Frontal cortex (tissue), 4 donors: Measurements from ENCODE around the gene MUC4. TPM values are rescaled to one million over a fixed set of nuclear protein-coding genes. Genes with fewer than 3 reads are reported as not detected.
A peak's percentile ranks its signal among the peaks of the same experiment; 100 is the strongest.
"Not testable (repeated sequence)": the region's sequence is repeated elsewhere in the genome, so short reads cannot be mapped to it uniquely, and the experiment has no call there.

Experiments used
- DNase-seq, 2 donors: peaks; one replicate each; pipeline ENCODE4 v3.0.0; 2012; ENCODE audit warnings: low spot score in 2 of 2
- FAIRE-seq: peaks from 2 replicates; lab custom pipeline; 2012; peaks lifted over from hg19 to GRCh38; lab: Jason Lieb, UNC
- total RNA-seq: library from RNA; depleted of rRNA; stranded (reverse); fragments of >200 nt; gene quantifications from one replicate; pipeline ENCODE4 v1.2.3, GENCODE V29; 2014
- donor health status: control.
- donor health status: control.
- donor health status: control.

Gene MUC4
- total RNA-seq, 1 donor from 2014 or later, result 0.41 TPM

DNA sequence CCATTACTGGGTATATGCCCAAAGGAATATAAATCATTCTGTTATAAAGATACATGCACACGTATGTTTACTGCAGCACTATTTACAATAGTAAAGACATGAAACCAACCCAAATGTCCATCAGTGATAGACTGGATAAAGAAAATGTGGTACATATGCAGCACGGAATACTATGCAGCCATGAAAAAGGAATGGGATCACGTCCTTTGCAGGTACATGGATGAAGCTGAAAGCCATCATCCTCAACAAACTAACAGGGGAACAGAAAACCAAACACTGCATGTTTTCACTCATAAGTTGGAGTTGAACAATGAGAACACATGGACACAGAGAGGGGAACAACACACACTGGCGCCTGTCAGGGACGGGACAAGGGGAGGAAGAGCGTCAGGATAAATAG is 19.1 kb downstream of the MUC4 start:
- not testable (repeated sequence) for FAIRE-seq

DNA sequence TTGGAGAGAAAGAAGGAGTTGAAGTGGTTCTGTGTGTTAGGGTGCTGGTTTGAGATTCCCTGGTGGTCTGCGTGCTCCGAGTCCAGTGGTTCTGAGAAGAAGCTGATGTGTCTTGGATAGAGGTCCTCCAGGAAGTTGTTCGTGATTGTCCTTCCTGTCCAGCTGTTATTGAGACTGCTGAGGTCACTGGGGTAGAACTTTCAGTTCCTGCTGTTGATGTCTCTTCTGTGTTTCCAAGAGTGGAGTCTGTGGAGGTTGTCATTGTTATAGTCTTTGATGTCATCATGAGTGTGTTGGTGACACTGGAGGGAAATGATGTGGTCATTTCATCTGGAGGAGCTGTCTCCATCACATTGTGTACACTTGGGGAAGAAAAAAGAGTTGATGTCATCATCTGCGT is 20.8 kb downstream of the MUC4 start:
- no peak for DNase-seq
- FAIRE-seq, result no peak

More for the DNA sequence above, 19.1 kb downstream of the MUC4 start:
- DNase-seq, result not testable (repeated sequence)

DNA sequence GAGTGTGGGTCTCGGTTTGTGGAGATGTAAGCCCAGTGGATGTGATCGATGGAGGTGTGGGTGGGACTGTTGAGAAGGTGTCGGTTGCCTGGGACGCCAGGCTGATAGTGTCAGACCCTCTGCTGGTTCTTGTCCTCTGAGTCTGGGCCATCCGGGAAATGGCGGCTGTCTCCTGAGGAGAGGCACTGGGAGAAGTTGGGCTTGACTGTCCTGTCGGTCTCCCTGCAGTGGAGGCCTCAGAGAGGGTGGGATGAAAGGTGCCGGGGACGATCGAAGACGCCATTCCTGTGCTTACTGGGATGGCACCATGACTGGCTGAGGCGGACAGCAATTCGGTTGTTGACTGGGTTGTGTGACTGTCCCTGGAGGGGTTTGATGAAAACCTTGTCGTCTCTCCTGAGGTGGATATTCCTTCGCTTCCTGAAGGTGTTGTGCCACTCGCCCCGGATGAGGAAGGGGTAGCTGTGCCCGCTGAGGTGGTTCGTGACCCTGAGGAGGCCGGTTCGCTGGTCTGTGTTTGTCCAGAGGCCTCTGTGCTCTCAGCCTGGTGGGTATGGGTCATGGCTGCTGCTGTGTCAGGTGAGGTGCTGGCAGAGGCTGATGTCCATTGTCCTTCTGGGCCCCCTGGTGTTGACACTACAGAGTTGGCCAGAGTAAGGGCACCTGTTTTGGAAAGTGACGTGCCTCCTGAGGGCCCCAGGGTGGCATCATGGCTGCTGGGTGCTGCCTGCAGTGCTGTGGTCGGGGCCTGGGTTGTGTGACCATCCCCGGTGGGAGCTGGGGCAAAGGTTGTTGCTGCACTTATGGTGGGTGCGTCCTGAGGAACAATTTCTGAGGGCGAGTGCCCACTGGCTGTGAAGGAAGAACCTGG is 22.8 kb downstream of the MUC4 start:
- FAIRE-seq, result no peak
- DNase-seq, result no peak

DNA sequence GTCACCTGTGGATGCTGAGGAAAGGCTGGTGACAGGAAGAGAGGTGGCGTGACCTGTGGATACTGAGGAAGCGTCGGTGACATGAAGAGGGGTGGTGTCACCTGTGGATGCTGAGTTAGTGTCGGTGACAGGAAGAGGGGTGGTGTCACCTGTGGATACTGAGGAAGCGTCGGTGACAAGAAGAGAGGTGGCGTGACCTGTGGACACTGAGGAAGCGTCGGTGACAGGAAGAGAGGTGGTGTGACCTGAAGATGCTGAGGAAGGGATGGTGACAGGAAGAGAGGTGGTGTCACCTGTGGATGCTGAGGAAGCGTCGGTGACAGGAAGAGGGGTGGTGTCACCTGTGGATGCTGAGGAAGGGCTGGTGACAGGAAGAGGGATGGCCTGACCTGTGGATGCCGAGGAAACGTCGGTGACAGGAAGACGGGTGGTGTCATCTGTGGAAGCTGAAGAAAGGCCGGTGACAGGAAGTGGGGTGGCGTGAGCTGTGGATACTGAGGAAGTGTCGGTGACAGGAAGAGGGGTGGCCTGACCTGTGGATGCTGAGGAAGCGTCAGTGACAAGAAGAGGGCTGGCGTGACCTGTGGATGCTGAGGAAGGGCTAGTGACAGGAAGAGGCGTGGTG is 25.8 kb downstream of the MUC4 start:
- not testable (repeated sequence) for FAIRE-seq, DNase-seq

DNA sequence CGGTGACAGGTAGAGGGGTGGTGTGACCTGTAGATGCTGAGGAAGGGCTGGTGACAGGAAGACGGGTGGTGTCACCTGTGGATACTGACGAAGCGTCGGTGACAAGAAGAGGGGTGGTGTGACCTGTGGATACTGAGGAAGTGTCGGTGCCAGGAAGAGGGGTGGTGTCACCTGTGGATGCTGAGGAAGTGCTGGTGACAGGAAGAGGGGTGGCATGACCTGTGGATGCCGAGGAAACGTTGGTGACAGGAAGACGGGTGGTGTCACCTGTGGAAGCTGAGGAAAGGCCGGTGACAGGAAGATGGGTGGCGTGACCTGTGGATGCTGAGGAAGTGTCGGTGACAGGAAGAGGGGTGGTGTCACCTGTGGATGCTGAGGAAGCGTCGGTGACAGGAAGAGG is 27.7 kb downstream of the MUC4 start:
- not testable (repeated sequence) for DNase-seq, FAIRE-seq

DNA sequence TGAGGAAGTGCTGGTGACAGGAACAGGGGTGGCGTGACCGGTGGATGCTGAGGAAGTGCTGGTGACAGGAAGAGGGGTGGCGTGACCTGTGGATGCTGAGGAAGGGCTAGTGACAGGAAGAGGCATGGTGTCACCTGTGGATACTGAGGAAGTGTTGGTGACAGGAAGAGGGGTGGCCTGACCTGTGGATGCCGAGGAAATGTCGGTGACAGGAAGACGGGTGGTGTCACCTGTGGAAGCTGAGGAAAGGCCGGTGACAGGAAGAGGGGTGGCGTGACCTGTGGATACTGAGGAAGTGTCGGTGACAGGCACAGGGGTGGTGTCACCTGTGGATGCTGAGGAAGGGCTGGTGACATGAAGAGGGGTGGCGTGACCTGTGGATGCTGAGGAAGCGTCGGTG is 30.5 kb downstream of the MUC4 start:
- not testable (repeated sequence) for DNase-seq, FAIRE-seq

DNA sequence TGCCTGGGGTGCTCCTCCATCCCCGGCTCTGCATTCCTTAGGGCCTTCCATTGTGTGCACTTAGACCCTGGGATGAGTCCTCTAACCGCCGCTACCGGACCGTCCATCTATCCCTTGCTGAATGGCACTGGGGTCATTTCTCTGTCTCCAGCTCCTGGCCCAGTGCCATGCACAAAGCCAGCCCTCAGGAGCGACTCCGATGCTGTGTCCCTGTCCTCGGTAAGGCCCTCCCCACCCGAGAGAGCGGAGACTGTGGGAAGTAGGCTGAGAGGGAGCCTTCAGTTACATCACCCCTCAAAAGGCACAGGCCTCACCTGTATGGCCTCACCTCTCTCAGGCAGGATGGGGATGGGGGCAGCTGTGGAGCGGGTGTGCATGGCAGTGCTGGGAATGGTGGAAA is 33.8 kb downstream of the MUC4 start:
- no peak for DNase-seq
- FAIRE-seq, result no peak

DNA sequence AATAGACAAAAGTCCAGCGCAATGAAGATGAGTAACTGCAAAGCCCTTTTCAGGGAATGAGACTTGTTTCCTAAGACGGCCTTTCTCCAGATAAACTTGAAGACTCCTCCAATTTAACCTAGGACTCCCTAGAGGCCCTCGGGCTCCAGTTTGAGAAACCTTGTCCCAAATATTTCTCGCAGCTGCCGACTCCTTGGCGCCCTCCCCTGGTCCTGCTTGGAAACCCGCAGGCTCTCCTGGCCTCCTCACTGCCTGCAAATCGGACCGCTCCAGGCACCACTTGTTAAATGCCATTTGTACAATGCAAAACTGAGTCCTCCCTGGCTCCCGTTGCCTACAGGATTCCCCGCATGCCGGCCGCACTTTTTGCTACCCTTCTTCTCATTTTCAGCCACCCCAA is 36.8 kb downstream of the MUC4 start:
- FAIRE-seq (no peak), DNase-seq (no peak)

DNA sequence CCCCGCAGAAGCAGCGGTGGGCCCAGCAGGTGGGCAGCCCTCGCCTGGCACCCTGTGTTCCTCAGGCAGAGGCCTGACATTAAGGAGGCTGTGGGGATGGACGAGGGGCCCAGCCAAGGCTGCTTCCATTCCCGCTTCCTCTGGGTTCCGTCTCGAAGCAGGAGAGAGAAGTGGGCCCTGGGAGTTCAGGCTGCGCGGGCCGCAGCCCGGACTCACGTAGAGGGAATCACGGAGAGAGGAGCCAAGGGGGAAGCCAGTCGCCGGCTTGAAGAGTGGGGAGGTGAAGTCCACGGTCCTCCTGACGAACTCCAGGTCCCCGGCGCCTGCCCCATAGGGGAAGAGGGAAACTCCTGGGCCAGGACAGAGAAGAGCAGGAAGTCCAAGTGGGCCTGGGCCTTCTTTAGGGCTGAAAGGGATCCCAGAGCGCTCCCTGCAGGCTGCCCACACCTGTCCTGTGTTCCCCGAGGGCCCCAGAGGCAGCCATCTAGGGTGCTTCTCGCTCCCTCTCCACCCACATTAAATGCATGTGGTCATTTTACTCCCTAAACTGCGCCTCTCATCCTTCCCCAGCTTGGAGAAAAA is 37.7 kb downstream of the MUC4 start:
- no peak for FAIRE-seq
- no peak for DNase-seq

DNA sequence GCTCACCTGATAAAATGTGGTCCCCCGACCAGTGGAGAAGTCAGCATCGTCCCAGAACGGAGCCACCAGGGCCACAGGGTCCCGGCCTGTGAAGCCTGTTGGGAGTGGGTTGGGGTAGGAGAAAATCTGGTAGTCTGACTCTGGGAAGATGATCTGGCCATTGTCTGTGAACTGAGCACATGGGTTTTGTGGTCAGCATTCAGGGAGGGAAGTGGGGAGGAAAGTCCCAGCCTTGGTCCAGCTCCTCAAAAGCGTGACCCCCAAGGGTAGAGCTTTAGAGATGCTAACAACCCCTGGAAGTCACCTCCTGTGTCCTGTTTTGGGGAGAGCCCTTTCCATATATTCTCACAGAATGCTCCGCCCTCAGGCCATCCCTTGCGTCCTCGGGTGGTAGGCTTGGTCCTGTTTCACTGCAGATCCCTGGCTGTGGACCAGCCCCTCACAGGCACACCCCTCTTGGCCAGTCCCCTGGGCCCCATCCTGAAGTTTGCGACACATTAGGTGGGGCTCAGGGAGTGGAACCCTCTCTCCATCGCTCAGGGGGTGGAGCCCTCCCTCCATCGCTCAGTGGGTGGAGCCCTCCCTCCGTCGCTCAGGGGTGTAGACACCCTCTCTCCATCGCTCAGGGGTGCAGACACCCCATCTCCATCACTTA is 40.0 kb downstream of the MUC4 start:
- no peak for FAIRE-seq
- no peak for DNase-seq

DNA sequence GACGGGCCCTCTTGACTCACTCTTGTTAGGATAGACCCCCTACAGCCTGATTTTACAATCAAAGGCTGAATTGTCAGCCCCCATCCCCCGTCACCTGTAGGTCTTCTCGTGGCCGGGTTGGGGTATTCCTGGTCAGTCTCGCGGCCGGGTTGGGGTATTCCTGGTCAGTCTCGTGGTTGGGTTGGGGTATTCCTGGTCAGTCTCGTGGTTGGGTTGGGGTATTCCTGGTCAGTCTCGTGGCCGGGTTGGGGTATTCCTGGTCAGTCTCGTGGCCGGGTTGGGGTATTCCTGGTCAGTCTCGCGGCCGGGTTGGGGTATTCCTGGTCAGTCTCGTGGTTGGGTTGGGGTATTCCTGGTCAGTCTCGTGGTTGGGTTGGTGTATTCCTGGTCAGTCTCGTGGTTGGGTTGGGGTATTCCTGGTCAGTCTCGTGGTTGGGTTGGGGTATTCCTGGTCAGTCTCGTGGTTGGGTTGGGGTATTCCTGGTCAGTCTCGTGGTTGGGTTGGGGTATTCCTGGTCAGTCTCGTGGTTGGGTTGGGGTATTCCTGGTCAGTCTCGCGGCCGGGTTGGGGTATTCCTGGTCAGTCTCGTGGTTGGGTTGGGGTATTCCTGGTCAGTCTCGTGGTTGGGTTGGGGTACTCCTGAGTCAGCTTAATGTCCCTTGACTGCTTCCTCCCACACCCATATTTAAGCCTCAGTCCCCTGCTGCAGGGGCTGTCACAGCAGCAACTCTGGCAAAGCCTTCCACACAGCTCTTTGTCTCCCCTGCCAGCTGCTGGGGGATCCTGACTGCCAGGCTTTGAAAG is 40.7 kb downstream of the MUC4 start:
- DNase-seq, FAIRE-seq: not testable (repeated sequence)

DNA sequence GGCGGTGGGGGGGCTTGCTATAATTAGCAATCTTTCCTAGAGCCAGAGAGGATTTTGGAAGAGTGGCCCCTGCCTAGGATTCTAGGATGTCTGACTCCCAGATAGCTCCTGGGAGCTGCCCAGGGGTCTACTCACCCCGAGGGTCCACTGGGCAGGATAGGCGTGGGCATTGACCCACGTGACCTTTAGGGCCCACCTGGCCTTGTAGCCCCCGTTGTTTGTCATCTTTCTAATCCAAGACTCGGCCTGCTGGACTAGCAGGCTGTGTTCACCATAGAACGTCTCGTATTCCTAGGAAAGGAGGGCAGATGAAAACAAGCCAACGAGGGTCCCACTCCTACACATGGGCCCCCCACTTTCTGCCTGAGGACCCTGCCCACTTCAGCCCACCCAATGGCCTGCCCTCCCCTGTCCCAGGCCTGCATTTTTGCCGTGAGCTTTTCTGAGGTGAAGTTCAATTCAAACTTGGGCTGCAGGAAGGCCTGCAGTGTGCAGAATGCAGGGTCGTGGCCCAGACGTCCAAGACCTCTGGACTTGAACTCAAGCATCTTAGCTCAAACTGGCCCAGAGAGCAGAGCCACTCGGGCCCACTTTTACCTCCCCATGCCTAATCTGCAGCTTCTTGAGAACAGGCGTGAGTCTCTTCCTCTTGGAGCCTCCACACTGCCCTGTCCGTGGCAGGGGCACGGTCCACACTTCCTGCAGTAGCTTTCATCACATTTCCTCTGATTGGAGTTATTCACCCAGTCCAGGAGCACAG is 41.5 kb downstream of the MUC4 start:
- no peak for FAIRE-seq
- DNase-seq, result no peak

DNA sequence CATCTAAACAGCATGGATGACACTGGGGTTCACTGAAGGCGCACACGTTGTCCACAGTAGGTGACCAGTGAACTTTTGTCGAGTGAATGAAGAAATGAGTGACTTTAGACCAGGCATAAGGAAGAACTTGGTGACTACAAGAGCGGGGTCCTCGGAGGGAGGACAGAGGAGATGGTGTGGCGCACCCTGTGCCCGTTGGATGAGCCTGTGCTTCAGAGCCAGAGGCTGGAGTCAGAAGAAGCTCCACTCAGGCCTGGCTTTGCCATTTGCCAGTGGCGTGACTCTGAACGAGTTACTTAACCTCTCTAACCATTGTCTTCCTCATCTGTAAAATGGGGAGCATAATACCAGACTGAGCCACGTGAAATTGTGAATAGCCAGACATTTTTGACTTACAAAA is 42.2 kb downstream of the MUC4 start:
- no peak for FAIRE-seq
- no peak for DNase-seq

DNA sequence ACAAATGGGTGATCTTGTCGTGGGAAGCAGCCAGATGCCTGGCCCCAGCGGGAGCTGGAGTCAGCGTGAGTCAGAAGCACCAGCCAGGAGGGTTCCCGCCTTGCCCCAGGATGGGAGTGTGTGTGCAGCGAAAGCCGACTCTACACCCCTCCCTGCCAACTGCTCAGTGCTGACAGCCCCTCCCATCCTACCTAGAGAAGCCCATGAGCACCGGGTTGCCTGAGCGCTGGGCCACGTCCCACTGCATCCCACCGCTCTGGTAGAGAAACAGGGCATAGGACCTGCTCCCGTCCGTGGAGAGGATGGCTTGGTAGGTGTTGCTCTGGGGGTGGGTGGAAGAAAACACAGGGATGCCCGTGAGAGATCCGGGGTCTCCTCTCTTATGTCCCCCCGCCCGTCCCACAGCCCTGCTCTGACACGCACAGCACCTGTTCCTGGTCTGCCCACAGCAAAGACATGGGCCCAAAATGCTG is 42.9 kb downstream of the MUC4 start:
- FAIRE-seq (no peak), DNase-seq (no peak)

DNA sequence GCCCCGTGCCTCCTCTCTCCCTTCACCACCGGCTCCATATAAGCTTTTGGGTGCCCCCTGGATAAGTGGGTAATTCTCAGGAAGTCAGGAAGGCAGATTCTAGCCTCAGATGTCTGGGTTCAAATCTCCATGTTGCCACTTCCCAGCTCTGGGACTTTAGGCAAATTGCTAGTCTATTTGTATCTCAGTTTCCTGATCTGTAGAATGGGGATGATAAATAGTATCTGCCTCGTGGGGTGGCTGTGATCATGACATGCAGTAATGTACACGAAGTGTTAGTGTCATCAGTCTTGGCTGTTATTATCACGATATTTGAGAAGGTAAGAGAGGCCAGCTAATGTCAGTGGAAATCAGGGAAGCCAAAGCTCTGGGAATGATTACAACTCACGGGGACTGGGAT is 43.3 kb downstream of the MUC4 start:
- FAIRE-seq (no peak), DNase-seq (no peak)

DNA sequence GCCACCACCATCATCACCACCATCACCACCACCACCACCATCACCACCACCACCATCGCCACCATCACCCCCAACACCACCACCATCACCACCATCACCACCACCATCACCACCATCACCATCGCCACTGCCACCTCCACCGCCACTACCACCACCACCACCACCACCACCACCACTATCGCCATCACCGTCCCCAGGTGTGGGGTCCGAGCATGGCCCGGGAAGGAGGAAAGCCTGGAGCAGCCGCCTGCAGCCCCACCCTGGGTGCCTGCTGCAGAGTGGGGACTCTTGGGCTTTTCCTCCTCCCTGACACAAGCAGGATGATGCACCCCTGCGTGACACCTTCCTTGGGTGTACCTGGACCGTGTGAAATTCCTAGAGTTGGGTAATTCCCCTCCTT is 43.9 kb downstream of the MUC4 start:
- DNase-seq (no peak), FAIRE-seq (no peak)

DNA sequence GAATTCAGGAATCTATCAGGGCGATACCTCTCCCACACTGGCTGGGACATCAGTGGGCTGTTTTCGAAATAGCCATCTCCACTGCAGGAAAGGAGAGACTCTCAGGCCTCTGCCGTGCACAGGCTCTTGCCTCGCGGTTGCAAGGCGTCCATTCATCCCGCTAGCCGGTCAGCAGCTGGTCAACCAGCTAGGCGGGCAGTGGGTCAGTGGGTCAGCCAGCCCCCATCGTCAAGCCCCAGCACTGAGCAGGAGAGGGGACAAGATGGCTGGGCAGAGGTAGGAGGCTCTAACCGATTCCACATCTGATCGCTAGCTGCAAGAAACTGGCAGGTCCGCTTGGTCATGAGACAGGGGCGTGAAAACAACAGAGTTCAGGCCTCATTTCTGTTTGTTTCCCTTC is 45.1 kb downstream of the MUC4 start:
- no peak for FAIRE-seq
- DNase-seq, result peak in 1 of 2 donors; percentile 7

DNA sequence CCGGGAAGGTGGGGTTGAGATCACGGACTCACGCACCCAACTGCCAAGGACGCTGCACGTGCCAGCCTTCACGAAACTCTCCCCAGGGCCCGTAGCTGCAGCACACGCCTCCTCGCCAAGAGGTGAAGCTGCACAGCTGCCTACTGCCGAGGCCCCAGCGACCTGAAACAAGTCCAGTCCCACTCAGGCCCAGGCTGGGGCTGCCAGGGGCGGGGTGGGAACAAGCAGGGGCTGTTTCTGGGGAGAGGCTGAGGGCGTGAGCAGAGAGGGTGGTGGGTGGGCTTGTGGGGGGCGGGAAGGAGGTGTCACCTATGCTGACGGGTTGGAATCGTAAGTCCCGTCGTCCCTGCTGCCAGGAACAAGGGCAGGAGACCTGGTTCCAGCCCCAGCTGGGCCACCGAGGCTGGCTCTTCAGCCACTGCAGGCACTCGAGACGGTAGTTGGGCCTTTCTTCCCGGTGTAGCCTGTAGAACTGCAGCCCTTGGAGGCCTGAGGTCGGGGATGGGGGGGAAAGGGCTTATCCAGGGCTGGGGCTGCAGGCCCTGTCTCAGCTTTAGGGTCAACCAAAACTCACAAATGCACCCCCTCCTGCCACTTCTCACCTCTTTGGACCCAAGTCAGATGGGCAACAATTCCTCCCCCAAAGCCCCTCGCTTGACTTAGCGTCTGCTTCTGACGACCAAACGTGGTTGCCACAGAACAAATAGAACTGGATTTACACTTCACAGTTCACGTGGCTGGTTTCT is 46.6 kb downstream of the MUC4 start:
- peak in 1 of 2 donors; percentile 10 for DNase-seq
- no peak for FAIRE-seq
